Nephron (organoid): ENCODE results near the gene IRF2BPL.

Source experiments
- H3K27ac Mint-ChIP-seq, 3 experiments: 2 replicates each; pipeline ENCODE4 v1.8.0; 2020; ENCODE audit warnings: mixed read lengths in 3 of 3, mild to moderate bottlenecking in 2 of 3, moderate library complexity in 1 of 3
- H3K27me3 Mint-ChIP-seq: 2 replicates; pipeline ENCODE4 v1.8.0; 2021; ENCODE audit warnings: low read depth, mild to moderate bottlenecking, moderate library complexity, mixed read lengths
- H3K36me3 Mint-ChIP-seq: 2 replicates; pipeline ENCODE4 v1.8.0; 2020; ENCODE audit warnings: low read depth, mixed read lengths
- H3K4me1 Mint-ChIP-seq: 2 replicates; pipeline ENCODE4 v1.8.0; 2020; ENCODE audit warnings: mixed read lengths
- H3K4me3 Mint-ChIP-seq, 3 experiments: 2 replicates each; pipeline ENCODE4 v1.8.0; 2020; ENCODE audit warnings: mild to moderate bottlenecking in 3 of 3, mixed read lengths in 3 of 3, moderate library complexity in 2 of 3
- H3K9me3 Mint-ChIP-seq: 2 replicates; pipeline ENCODE4 v1.8.0; 2020; ENCODE audit warnings: mixed read lengths
- CTCF ChIP-seq, 3 experiments: fragments of 200-600 bp; sonication (generic); IDR thresholded peaks; one replicate each; pipeline ENCODE4 v1.5.0; 2021; ENCODE audit warnings: antibody characterized with exemption in 3 of 3; ENCODE audit not compliant: unreplicated experiment in 3 of 3

The IRF2BPL gene

GRCh38 chr14:77052281-77053044 is 24.0 kb upstream of the IRF2BPL start:
- Mint-ChIP-seq H3K4me3 (no peak overlapping the region), H3K27me3 (no peaks in the 10 kb centered on the region), H3K4me1 (peaks cover 34% of the 10 kb centered on the region), H3K36me3 (no peaks in the 10 kb centered on the region), H3K27ac (peak overlapping the region; percentile 49 to 80 (median 70)), H3K9me3 (peaks cover 3% of the 10 kb centered on the region)
- no peak for TF ChIP-seq CTCF (IDR thresholded peaks at IDR 0.05; ENCODE audit: unreplicated experiment in 3 of 3)

GRCh38 chr14:77051116-77051515 is 22.6 kb upstream of the IRF2BPL start:
- Mint-ChIP-seq H3K27ac (peak overlapping the region; percentile 50 to 83 (median 62)), H3K4me3 (no peak overlapping the region), H3K9me3 (peaks cover 3% of the 10 kb centered on the region), H3K36me3 (no peaks in the 10 kb centered on the region), H3K4me1 (peaks cover 45% of the 10 kb centered on the region), H3K27me3 (no peaks in the 10 kb centered on the region)
- no peak for TF ChIP-seq CTCF (IDR thresholded peaks at IDR 0.05; ENCODE audit: unreplicated experiment in 3 of 3)

- no peak for TF ChIP-seq CTCF (IDR thresholded peaks at IDR 0.05; ENCODE audit: unreplicated experiment in 3 of 3)
- H3K36me3 Mint-ChIP-seq = no peaks in the 10 kb centered on the region
- no peaks in the 10 kb centered on the region for H3K27me3 Mint-ChIP-seq
- peaks cover 76% of the 10 kb centered on the region for H3K4me1 Mint-ChIP-seq
- H3K27ac Mint-ChIP-seq = peak overlapping the region; percentile 100
- no peak overlapping the region for H3K4me3 Mint-ChIP-seq
- no peaks in the 10 kb centered on the region for H3K9me3 Mint-ChIP-seq
Observed at GRCh38 chr14:77046721-77047120, 18.2 kb upstream of the IRF2BPL start.

- H3K4me3 Mint-ChIP-seq = peak overlapping the region in 2 of 3 experiments; percentile 20 to 73
- no peak for TF ChIP-seq CTCF (IDR thresholded peaks at IDR 0.05; ENCODE audit: unreplicated experiment in 3 of 3)
- peaks cover 79% of the 10 kb centered on the region for H3K4me1 Mint-ChIP-seq
- H3K9me3 Mint-ChIP-seq = no peaks in the 10 kb centered on the region
- H3K27ac Mint-ChIP-seq = peak overlapping the region; percentile 100
- no peaks in the 10 kb centered on the region for H3K36me3 Mint-ChIP-seq
- no peaks in the 10 kb centered on the region for H3K27me3 Mint-ChIP-seq
Observed at GRCh38 chr14:77045238-77046162, 17.0 kb upstream of the IRF2BPL start.

- Mint-ChIP-seq H3K36me3 (no peaks in the 10 kb centered on the region), H3K27me3 (no peaks in the 10 kb centered on the region), H3K9me3 (no peaks in the 10 kb centered on the region), H3K4me3 (peak overlapping the region in 2 of 3 experiments; percentile 20 to 73), H3K27ac (peak overlapping the region; percentile 100), H3K4me1 (peaks cover 79% of the 10 kb centered on the region)
- TF ChIP-seq CTCF (IDR thresholded peaks at IDR 0.05; ENCODE audit: unreplicated experiment in 3 of 3) = no peak
Observed at GRCh38 chr14:77044783-77045237, 16.3 kb upstream of the IRF2BPL start.
